ENCODE data around the gene PCBP3. TPM values are rescaled to one million over a fixed set of nuclear protein-coding genes. Genes with fewer than 3 reads are reported as not detected.

The PCBP3 gene
- total and polyA plus RNA-seq, 2 donors (not counting 3 experiments of a cell fraction or from before 2014, with no cell fraction given) = 0.06 to 1.1 TPM

- intact Hi-C loops (cut with micrococcal nuclease) (no loop called here), dilution Hi-C loops (cut with MboI; ENCODE audit: extremely low pct_ligation_motif_present, low sequenced_read_pairs) (no loop called here)
- FAIRE-seq (no peak), DNase-seq (ENCODE audit: low read depth, low spot score) (no peak)
- Histone ChIP-seq H3K9me3 (replicated peaks; ENCODE audit: control insufficient read depth, insufficient read depth, low read length) (no peaks in the 10 kb centered on the region), H3K27ac (ENCODE audit: insufficient read depth, low read depth, low read length) (no peak overlapping the region), H3K79me2 (ENCODE audit: control insufficient read depth, insufficient read depth, low read length) (no peaks in the 10 kb centered on the region), H3K4me3 (replicated peaks in 1 of 3; ENCODE audit: insufficient read depth in 1 of 3, low read depth in 1 of 3, low read length in 3 of 3) (no peak overlapping the region), H3K4me2 (ENCODE audit: insufficient read depth, low read length) (no peak overlapping the region), H3K9me1 (replicated peaks; ENCODE audit: control insufficient read depth, extremely low read depth, insufficient read depth, low read length) (no peaks in the 10 kb centered on the region), H4K20me1 (replicated peaks; ENCODE audit: control insufficient read depth, extremely low read depth, insufficient read depth, low read length) (no peaks in the 10 kb centered on the region), H3K27me3 (ENCODE audit: control insufficient read depth in 2 of 2, insufficient read depth in 2 of 2, low read length in 2 of 2) (no peaks in the 10 kb centered on the region), H3K36me3 (ENCODE audit: control insufficient read depth in 2 of 2, extremely low read depth in 1 of 2, insufficient read depth in 2 of 2, low read length in 2 of 2) (no peaks in the 10 kb centered on the region), H3K4me1 (ENCODE audit: control insufficient read depth, extremely low read depth, insufficient read depth, low read length) (no peaks in the 10 kb centered on the region), H3K9ac (replicated peaks; ENCODE audit: extremely low read depth, insufficient read depth, low read length) (no peak overlapping the region), H2AFZ (ENCODE audit: low read depth, low read length) (no peak overlapping the region)
- BruUV-seq (replicated peaks) = no TSS peak
- ChIA-PET CTCF (no interaction called here), POLR2A (no interaction called here)
- TF ChIP-seq GATA2 (IDR thresholded peaks at IDR 0.05; ENCODE audit: insufficient read depth, insufficient read length, low read depth, low read length) (no peak), EZH2 (IDR thresholded peaks at IDR 0.05; ENCODE audit: borderline replicate concordance, low read depth, low read length, severe bottlenecking) (no peak), FOS (IDR thresholded peaks at IDR 0.05; ENCODE audit: borderline replicate concordance, insufficient read depth, low read length) (no peak), POLR2AphosphoS5 (IDR thresholded peaks at IDR 0.05; ENCODE audit: insufficient read depth, low read depth, low read length) (no peak), MYC (IDR thresholded peaks at IDR 0.05; ENCODE audit: low read depth, low read length) (no peak), MAX (IDR thresholded peaks at IDR 0.05; ENCODE audit: insufficient read depth, insufficient read length) (no peak), JUN (IDR thresholded peaks at IDR 0.05; ENCODE audit: borderline replicate concordance, insufficient read depth, insufficient read length, low read depth) (no peak), CTCF (IDR thresholded peaks at IDR 0.05; ENCODE audit: extremely low read depth in 1 of 2, insufficient read depth in 1 of 2, low read depth in 1 of 2, low read length in 2 of 2) (no peak), POLR2A (IDR thresholded peaks at IDR 0.05; ENCODE audit: low read depth, low read length) (no peak)
These were observed 150.5 kb downstream of the PCBP3 start for GRCh38 chr21:45794027-45794426.

Measured in endothelial cell of umbilical vein (primary cell).